Uterus (tissue), 2 donors: ENCODE measurements around the gene CDH4.

Source experiments
- POLR2A ChIP-seq, 2 donors: fragments of 450-650 bp; IDR thresholded peaks; one replicate each; pipeline ENCODE4 v1.6.1; 2016; ENCODE audit warnings: antibody characterized with exemption in 2 of 2, mild to moderate bottlenecking in 1 of 2, moderate library complexity in 1 of 2
- TF ChIP-seq, protein P1 (sequence below), 4 experiments: fragments of 200-600 bp in 2 of 4; fragments of 450-650 bp in 2 of 4; sonication (generic) in 2 of 4; IDR thresholded peaks; one replicate each; pipeline ENCODE4 v1.5.1; 2016 to 2019; ENCODE audit warnings: antibody characterized with exemption in 4 of 4, mild to moderate bottlenecking in 2 of 4, moderate library complexity in 1 of 4

DNA sequence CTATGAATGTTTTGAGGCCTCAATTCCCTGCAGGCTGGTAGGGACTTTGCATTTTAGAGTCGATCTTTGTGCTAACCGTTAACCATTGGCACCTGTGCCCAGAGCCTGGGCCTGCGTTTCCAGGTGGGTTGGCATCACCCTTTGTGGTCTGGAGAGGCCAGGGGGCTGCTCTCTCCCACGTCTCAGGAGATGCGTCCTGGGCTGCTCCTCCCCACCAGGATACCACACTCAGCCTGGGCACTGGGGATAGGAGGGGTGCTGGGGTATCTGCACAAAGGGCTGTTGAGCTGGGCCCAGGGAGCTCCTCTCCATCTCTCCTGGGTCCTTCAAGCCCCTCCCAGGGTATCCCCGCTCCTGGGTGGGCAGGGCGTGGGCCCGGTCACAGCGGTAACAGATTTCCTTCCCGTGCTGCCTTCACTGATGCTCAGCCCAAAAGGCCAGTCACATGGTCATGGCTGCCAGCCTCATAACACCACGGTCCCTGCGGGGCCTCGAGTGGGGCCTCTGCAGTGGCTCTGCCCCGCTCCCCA, 547.4 kb downstream of the CDH4 start:
- TF ChIP-seq, protein P1, sequence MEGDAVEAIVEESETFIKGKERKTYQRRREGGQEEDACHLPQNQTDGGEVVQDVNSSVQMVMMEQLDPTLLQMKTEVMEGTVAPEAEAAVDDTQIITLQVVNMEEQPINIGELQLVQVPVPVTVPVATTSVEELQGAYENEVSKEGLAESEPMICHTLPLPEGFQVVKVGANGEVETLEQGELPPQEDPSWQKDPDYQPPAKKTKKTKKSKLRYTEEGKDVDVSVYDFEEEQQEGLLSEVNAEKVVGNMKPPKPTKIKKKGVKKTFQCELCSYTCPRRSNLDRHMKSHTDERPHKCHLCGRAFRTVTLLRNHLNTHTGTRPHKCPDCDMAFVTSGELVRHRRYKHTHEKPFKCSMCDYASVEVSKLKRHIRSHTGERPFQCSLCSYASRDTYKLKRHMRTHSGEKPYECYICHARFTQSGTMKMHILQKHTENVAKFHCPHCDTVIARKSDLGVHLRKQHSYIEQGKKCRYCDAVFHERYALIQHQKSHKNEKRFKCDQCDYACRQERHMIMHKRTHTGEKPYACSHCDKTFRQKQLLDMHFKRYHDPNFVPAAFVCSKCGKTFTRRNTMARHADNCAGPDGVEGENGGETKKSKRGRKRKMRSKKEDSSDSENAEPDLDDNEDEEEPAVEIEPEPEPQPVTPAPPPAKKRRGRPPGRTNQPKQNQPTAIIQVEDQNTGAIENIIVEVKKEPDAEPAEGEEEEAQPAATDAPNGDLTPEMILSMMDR (IDR thresholded peaks at IDR 0.05) = no peak
- no peak for TF ChIP-seq POLR2A (IDR thresholded peaks at IDR 0.05)
